Loucy (cell line): ENCODE results near the gene PARVG.

Experiments used
- H2AFZ ChIP-seq: fragments of 200-600 bp; sonication (generic); 2 replicates; pipeline ENCODE4 v1.6.0; 2016; ENCODE audit warnings: antibody characterized with exemption, mild to moderate bottlenecking, low read length, moderate library complexity
- H3F3A ChIP-seq: fragments of 200-600 bp; 2 replicates; pipeline ENCODE4 v1.6.0; 2016; ENCODE audit warnings: antibody characterized with exemption, low read depth, mild to moderate bottlenecking
- H3K27me3 ChIP-seq: fragments of 200-600 bp; sonication (generic); 2 replicates; pipeline ENCODE4 v1.6.1; 2014; ENCODE audit warnings: low read length, mild to moderate bottlenecking; ENCODE audit not compliant: insufficient read depth, poor library complexity, severe bottlenecking
- H3K36me3 ChIP-seq: fragments of 200-600 bp; sonication (generic); 2 replicates; pipeline ENCODE4 v1.6.1; 2016; ENCODE audit warnings: low read length; ENCODE audit not compliant: insufficient read depth
- H3K4me1 ChIP-seq: fragments of 200-600 bp; sonication (generic); 2 replicates; pipeline ENCODE4 v1.5.1; 2014; ENCODE audit warnings: low read length, mild to moderate bottlenecking; ENCODE audit not compliant: insufficient read depth, poor library complexity, severe bottlenecking
- H3K4me2 ChIP-seq: fragments of 200-600 bp; sonication (generic); 2 replicates; pipeline ENCODE4 v1.6.0; 2014; ENCODE audit warnings: antibody characterized with exemption, low read length, low read depth, mild to moderate bottlenecking; ENCODE audit not compliant: poor library complexity, severe bottlenecking
- H3K4me3 ChIP-seq: fragments of 200-600 bp; sonication (generic); 2 replicates; pipeline ENCODE4 v1.5.1; 2014; ENCODE audit warnings: low read length, mild to moderate bottlenecking, mixed read lengths; ENCODE audit not compliant: poor library complexity, severe bottlenecking
- H3K79me2 ChIP-seq: fragments of 200-600 bp; sonication (generic); 2 replicates; pipeline ENCODE4 v1.6.1; 2014; ENCODE audit warnings: low read length; ENCODE audit not compliant: insufficient read depth
- H3K9ac ChIP-seq: fragments of 200-600 bp; sonication (generic); 2 replicates; pipeline ENCODE4 v1.6.0; 2014; ENCODE audit warnings: mild to moderate bottlenecking, low read depth, low read length, moderate library complexity; ENCODE audit not compliant: poor library complexity, severe bottlenecking
- H3K9me2 ChIP-seq: fragments of 200-600 bp; sonication (generic); replicated peaks from 2 replicates; pipeline ENCODE4 v1.6.1; 2016; ENCODE audit warnings: low read depth, low read length, mixed read lengths
- H3K9me3 ChIP-seq: fragments of 200-600 bp; sonication (generic); 2 replicates; pipeline ENCODE4 v1.6.1; 2014; ENCODE audit warnings: mild to moderate bottlenecking, antibody characterized with exemption, low read length, low read depth; ENCODE audit not compliant: insufficient read depth
- H4K20me1 ChIP-seq: fragments of 200-600 bp; sonication (generic); 2 replicates; pipeline ENCODE4 v1.6.0; 2014; ENCODE audit warnings: antibody characterized with exemption, low read length, mild to moderate bottlenecking; ENCODE audit not compliant: insufficient read depth, poor library complexity, severe bottlenecking
- CTCF ChIP-seq: fragments of 200-600 bp; sonication (generic); conservative IDR thresholded peaks from 2 replicates; pipeline ENCODE4 v1.5.1; 2014; ENCODE audit warnings: mild to moderate bottlenecking, antibody characterized with exemption, low read length
- EZH2phosphoT487 ChIP-seq: fragments of 200-600 bp; IDR thresholded peaks from 2 replicates; pipeline ENCODE4 v1.6.1; 2018; ENCODE audit warnings: antibody characterized with exemption, mild to moderate bottlenecking, moderate library complexity, borderline replicate concordance

The PARVG gene

GRCh38 chr22:44194569-44194968 lies 13.8 kb downstream of the PARVG start:
- Histone ChIP-seq H3K27me3 (no peaks in the 10 kb centered on the region), H3K9me2 (no peaks in the 10 kb centered on the region)

GRCh38 chr22:44195189-44195871 lies 14.6 kb downstream of the PARVG start:
- no peak overlapping the region for H3K4me2 ChIP-seq
- H3K36me3 ChIP-seq = peaks cover 4% of the 10 kb centered on the region; the same call in 1 of the 2 replicates
- H2AFZ ChIP-seq = no peak overlapping the region
- H3F3A ChIP-seq = no peaks in the 10 kb centered on the region
- TF ChIP-seq EZH2phosphoT487 (no peak), CTCF (no peak)
- H3K27me3 ChIP-seq = no peaks in the 10 kb centered on the region
- H3K9ac ChIP-seq = no peak overlapping the region
- no peaks in the 10 kb centered on the region for H3K9me3 ChIP-seq
- no peaks in the 10 kb centered on the region for H3K79me2 ChIP-seq
- no peaks in the 10 kb centered on the region for H3K9me2 ChIP-seq
- H4K20me1 ChIP-seq = no peaks in the 10 kb centered on the region
- H3K4me3 ChIP-seq = no peak overlapping the region
- peaks cover 61% of the 10 kb centered on the region for H3K4me1 ChIP-seq

More at GRCh38 chr22:44194569-44194968, 13.8 kb downstream of the PARVG start:
- H4K20me1 ChIP-seq = no peaks in the 10 kb centered on the region
- no peak overlapping the region for H2AFZ ChIP-seq
- H3K79me2 ChIP-seq = no peaks in the 10 kb centered on the region
- TF ChIP-seq EZH2phosphoT487 (no peak), CTCF (no peak)
- no peak overlapping the region for H3K9ac ChIP-seq
- peaks cover 4% of the 10 kb centered on the region; the same call in 1 of the 2 replicates for H3K36me3 ChIP-seq
- H3F3A ChIP-seq = no peaks in the 10 kb centered on the region; the same call in 1 of the 2 replicates
- H3K4me2 ChIP-seq = no peak overlapping the region
- no peak overlapping the region for H3K4me3 ChIP-seq
- H3K4me1 ChIP-seq = peaks cover 54% of the 10 kb centered on the region
- H3K9me3 ChIP-seq = no peaks in the 10 kb centered on the region

GRCh38 chr22:44196241-44196640 lies 15.5 kb downstream of the PARVG start:
- Histone ChIP-seq H3K4me2 (no peak overlapping the region), H3K9ac (no peak overlapping the region), H3K9me3 (no peaks in the 10 kb centered on the region), H3K27me3 (no peaks in the 10 kb centered on the region), H3K4me1 (peaks cover 67% of the 10 kb centered on the region), H3K36me3 (peaks cover 4% of the 10 kb centered on the region; the same call in 1 of the 2 replicates), H3K79me2 (no peaks in the 10 kb centered on the region), H3K4me3 (no peak overlapping the region), H3F3A (no peaks in the 10 kb centered on the region), H3K9me2 (no peaks in the 10 kb centered on the region), H4K20me1 (no peaks in the 10 kb centered on the region), H2AFZ (no peak overlapping the region)
- TF ChIP-seq CTCF (no peak), EZH2phosphoT487 (no peak)
